ENCODE results near the gene NDUFB6. TPM values are rescaled to one million over a fixed set of nuclear protein-coding genes. Genes with fewer than 3 reads are reported as not detected.
A peak's percentile ranks its signal among the peaks of the same experiment; 100 is the strongest.
"Not testable (repeated sequence)": the region's sequence is repeated elsewhere in the genome, so short reads cannot be mapped to it uniquely, and the experiment has no call there.

NDUFB6 gene
- total and polyA plus RNA-seq, 3 experiments from 2014 or later: 52.3 to 68.4 (median 65.6) TPM

DNA sequence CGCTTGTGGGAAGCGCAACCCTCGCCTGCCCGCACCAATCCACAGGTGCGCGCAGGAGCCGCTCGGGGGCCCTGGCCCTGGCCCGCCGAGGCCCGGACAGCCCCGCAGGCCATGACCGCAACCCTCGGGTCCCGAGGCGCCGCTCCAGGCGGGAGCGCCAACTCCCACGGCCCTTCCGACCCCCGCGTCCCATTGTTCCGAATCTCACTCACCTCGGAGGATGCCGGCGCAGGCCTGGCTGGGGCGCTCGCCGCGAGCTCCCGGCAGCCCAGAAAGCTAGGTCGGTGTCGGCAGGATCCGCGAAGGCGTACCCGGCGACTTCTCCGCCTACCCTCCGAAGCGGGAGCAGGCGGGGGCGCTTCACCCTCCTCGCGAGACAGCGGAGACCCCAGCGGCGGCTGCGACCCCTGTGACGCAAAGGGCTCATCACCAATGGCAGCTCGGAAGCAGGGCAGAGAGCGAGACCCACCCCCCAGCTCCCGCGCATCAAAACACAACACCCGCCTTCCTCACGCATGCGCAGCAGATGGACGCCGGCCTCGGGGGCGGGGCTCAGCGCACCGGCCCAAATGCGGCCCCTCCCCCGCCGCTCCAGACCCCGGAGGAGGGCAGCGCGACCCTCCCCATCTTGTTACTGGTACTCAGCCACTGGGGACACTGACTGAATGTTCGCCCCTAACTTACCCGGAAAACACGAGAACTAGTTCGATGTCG lies 22.2 kb downstream of the NDUFB6 start:
- CTCF ChIA-PET: interaction anchor here (0.8 to 7.3 kb wide), 13 partner anchors 12 to 172 kb away, joined by 3 to 49 read pairs (median 5); partner anchors contain the start of genes NDUFB6 and RIGI
- Histone ChIP-seq H3K9me3 (ENCODE audit: low read length) (no peaks in the 10 kb centered on the region), H3K36me3 (ENCODE audit: insufficient read depth, low read length) (no peaks in the 10 kb centered on the region), H3K4me1 (ENCODE audit: insufficient read depth, low read length) (peaks cover 34% of the 10 kb centered on the region), H3K27me3 (ENCODE audit: insufficient read depth, low read length, poor library complexity, severe bottlenecking) (no peaks in the 10 kb centered on the region), H3K4me3 (ENCODE audit: low read length) (peak overlapping the region; percentile 83), H3K27ac (ENCODE audit: low read depth, low read length) (peak overlapping the region; percentile 89)
- Mint-ChIP-seq H3K4me1 (peaks cover 53 to 82% (median 60%) of the 10 kb centered on the region in 3 donors), H3K27me3 (no peaks in the 10 kb centered on the region), H3K36me3 (peaks cover 0 to 39% (median 2%) of the 10 kb centered on the region in 3 donors), H3K4me3 (peak overlapping the region; percentile 90 to 98 (median 93)), H3K9me3 (no peaks in the 10 kb centered on the region), H3K27ac (peak overlapping the region; percentile 96 to 99 (median 98))
- POLR2A ChIA-PET: interaction anchor here (1.1 to 4.1 kb wide), 5 partner anchors 20 to 616 kb away, joined by 3 to 45 read pairs (median 14); partner anchors contain the start of genes ACO1, B4GALT1, NDUFB6 and RIGI
- peak; percentile 95 to 98 (median 96) for DNase-seq

DNA sequence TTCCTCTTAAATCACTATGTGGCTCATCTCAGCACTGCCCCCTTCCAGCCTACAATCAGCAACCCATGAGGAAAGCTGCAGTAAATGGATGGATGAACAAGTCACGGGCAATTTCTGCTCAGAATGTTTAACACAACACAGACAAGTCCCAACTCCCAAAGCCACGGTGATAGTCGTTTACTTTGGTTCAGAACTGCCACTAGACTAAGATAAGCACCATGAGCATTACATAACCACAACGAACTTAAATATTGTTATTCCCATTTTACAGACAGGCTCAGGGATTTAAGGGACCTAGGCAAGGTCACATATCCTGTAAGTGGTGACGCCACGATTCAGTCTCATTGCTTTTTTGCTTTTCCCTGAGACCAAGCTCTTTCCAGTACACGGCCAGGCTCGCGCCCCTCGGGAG lies 22.8 kb downstream of the NDUFB6 start:
- POLR2A ChIA-PET: interaction anchor here (0.8 to 4.1 kb wide), 6 partner anchors 20 to 617 kb away, joined by 3 to 45 read pairs (median 8); partner anchors contain the start of genes ACO1, B4GALT1, NDUFB6 and RIGI
- Mint-ChIP-seq H3K27me3 (no peaks in the 10 kb centered on the region), H3K4me1 (peaks cover 56 to 79% (median 60%) of the 10 kb centered on the region in 3 donors), H3K36me3 (peaks cover 0 to 39% (median 2%) of the 10 kb centered on the region in 3 donors), H3K27ac (peak overlapping the region; percentile 75 to 99 (median 96)), H3K4me3 (peak overlapping the region; percentile 90 to 98 (median 93)), H3K9me3 (no peaks in the 10 kb centered on the region)
- Histone ChIP-seq H3K4me1 (ENCODE audit: insufficient read depth, low read length) (peaks cover 34% of the 10 kb centered on the region), H3K36me3 (ENCODE audit: insufficient read depth, low read length) (no peaks in the 10 kb centered on the region), H3K27ac (ENCODE audit: low read depth, low read length) (peak overlapping the region; percentile 89), H3K9me3 (ENCODE audit: low read length) (no peaks in the 10 kb centered on the region), H3K27me3 (ENCODE audit: insufficient read depth, low read length, poor library complexity, severe bottlenecking) (no peaks in the 10 kb centered on the region), H3K4me3 (ENCODE audit: low read length) (peak overlapping the region; percentile 83)
- no peak for DNase-seq
- CTCF ChIA-PET: interaction anchor here (1.0 to 7.3 kb wide), 11 partner anchors 12 to 172 kb away, joined by 3 to 49 read pairs (median 6); partner anchors contain the start of genes NDUFB6 and RIGI

DNA sequence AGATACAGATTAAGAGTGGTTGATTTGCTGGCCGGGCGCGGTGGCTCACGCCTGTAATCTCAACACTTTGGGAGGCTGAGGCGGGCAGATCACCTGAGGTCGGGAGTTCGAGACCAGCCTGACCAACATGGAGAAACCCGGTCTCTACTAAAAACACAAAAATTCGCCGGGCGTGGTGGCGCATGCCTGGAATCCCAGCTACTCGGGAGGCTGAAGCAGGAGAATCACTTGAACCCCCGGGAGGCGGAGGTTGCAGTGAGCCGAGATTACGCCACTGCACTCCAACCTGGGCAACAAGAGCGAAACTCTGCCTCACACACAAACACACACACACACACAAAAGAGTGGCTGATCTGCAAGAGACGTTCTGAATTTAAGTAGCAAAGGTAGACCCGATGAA lies 24.7 kb downstream of the NDUFB6 start:
- H3K9me3 Mint-ChIP-seq; H3K27me3 Mint-ChIP-seq; DNase-seq; H3K36me3 ChIP-seq (ENCODE audit: insufficient read depth, low read length); H3K27me3 ChIP-seq (ENCODE audit: insufficient read depth, low read length, poor library complexity, severe bottlenecking); H3K27ac ChIP-seq (ENCODE audit: low read depth, low read length); POLR2A ChIA-PET; H3K4me3 ChIP-seq (ENCODE audit: low read length); H3K9me3 ChIP-seq (ENCODE audit: low read length): not testable (repeated sequence)
- Mint-ChIP-seq H3K36me3 (peaks cover 0 to 45% (median 9%) of the 10 kb centered on the region in 3 donors), H3K4me3 (peak overlapping the region in 3 of 7 donors; percentile 32 to 56 (median 45)), H3K4me1 (peaks cover 48 to 62% (median 53%) of the 10 kb centered on the region in 3 donors), H3K27ac (peak overlapping the region in 1 of 8 donors; percentile 3)
- H3K4me1 ChIP-seq (ENCODE audit: insufficient read depth, low read length): peaks cover 28% of the 10 kb centered on the region
- CTCF ChIA-PET: interaction anchor here (1.4 to 7.3 kb wide), 2 partner anchors 23 to 24 kb away, joined by 4 to 49 read pairs; partner anchors contain the start of gene RIGI

DNA sequence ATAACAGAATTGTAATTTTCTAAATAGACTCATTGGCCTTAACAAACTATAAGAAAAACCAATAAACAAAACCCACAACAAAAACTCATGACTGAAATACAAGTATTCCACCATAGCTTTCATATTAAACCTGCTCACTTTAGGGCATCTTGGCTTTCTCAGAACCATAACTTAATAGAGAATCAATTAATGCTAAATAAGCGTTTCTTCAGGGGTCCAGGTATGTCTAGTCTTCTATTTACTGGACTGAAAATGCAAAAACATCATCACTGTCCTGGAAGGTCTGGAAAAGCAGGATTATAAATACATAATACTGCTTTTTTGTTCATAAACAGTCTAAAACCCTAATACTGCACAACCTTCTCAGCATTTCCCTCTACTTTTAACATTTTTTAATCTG lies 27.1 kb downstream of the NDUFB6 start:
- Mint-ChIP-seq H3K36me3 (peaks cover 0 to 50% (median 23%) of the 10 kb centered on the region in 3 donors), H3K4me3 (peak overlapping the region in 1 of 7 donors; percentile 57), H3K27ac (peak overlapping the region in 1 of 8 donors; percentile 66), H3K27me3 (no peaks in the 10 kb centered on the region), H3K4me1 (peaks cover 38 to 51% (median 47%) of the 10 kb centered on the region in 3 donors), H3K9me3 (no peaks in the 10 kb centered on the region)
- no peaks in the 10 kb centered on the region for H3K27me3 ChIP-seq (ENCODE audit: insufficient read depth, low read length, poor library complexity, severe bottlenecking)
- no peak overlapping the region for H3K27ac ChIP-seq (ENCODE audit: low read depth, low read length)
- peaks cover 20% of the 10 kb centered on the region for H3K36me3 ChIP-seq (ENCODE audit: insufficient read depth, low read length)
- H3K4me1 ChIP-seq (ENCODE audit: insufficient read depth, low read length): peaks cover 23% of the 10 kb centered on the region
- no peak for DNase-seq
- H3K9me3 ChIP-seq (ENCODE audit: low read length): no peaks in the 10 kb centered on the region
- no peak overlapping the region for H3K4me3 ChIP-seq (ENCODE audit: low read length)
- ChIA-PET POLR2A (no interaction called here), CTCF (interaction anchor here (1.6 kb wide), 1 partner anchor 26 kb away, joined by 4 read pairs; no protein-coding TSS in a partner anchor)

DNA sequence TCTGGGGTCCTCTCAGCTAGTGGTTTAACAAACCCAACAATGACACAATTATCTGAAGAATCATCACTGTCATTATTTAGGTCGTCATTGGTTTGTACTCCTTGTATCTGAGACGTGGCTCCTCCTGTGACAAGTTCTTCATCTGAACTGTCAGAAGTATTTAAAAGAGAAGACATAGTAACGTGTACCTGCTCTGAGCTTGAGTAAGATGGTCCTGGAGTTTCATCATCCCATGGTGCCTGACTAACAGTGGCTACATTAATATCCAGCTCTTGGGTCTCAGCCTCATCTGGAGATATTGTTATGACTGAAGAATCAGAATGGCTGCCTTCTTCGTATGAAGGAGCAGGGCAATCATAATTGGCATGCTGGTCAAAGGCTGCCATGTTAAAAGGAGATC lies 29.9 kb downstream of the NDUFB6 start:
- H3K36me3 ChIP-seq (ENCODE audit: insufficient read depth, low read length): peaks cover 20% of the 10 kb centered on the region
- peaks cover 5% of the 10 kb centered on the region for H3K4me1 ChIP-seq (ENCODE audit: insufficient read depth, low read length)
- ChIA-PET CTCF (interaction anchor here (0.6 kb wide), 1 partner anchor 1194 kb away, joined by 3 read pairs; no protein-coding TSS in a partner anchor), POLR2A (no interaction called here)
- no peaks in the 10 kb centered on the region for H3K27me3 Mint-ChIP-seq
- no peak overlapping the region for H3K27ac ChIP-seq (ENCODE audit: low read depth, low read length)
- peaks cover 18 to 25% (median 25%) of the 10 kb centered on the region in 3 donors for H3K4me1 Mint-ChIP-seq
- no peaks in the 10 kb centered on the region for H3K27me3 ChIP-seq (ENCODE audit: insufficient read depth, low read length, poor library complexity, severe bottlenecking)
- no peak overlapping the region for H3K4me3 ChIP-seq (ENCODE audit: low read length)
- H3K27ac Mint-ChIP-seq: no peak overlapping the region
- H3K9me3 Mint-ChIP-seq: no peaks in the 10 kb centered on the region
- H3K36me3 Mint-ChIP-seq: peaks cover 0 to 46% (median 25%) of the 10 kb centered on the region in 3 donors
- DNase-seq: no peak
- no peak overlapping the region for H3K4me3 Mint-ChIP-seq
- no peaks in the 10 kb centered on the region for H3K9me3 ChIP-seq (ENCODE audit: low read length)

DNA sequence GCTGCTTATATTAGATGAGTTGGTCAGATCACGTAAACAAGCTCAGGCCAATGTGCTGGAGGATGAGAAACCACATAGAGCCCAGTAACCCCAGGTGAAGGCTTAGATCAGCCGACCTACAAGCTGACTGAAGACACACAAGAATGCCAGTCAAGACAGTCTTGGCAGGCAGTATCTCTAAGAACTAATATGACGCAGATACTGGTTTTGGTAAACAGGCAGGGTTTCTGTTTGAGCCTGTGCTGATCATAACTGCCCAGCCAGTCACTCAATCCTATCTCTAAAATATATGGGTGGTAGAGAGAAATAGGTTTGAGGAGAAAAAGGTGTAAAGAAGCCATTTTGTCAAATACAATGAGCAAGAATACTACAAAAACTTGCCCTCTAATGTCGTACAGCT lies 39.1 kb downstream of the NDUFB6 start:
- no peak overlapping the region for H3K4me3 ChIP-seq (ENCODE audit: low read length)
- H3K9me3 ChIP-seq (ENCODE audit: low read length): no peaks in the 10 kb centered on the region
- H3K27me3 ChIP-seq (ENCODE audit: insufficient read depth, low read length, poor library complexity, severe bottlenecking): no peaks in the 10 kb centered on the region
- no peaks in the 10 kb centered on the region for H3K4me1 ChIP-seq (ENCODE audit: insufficient read depth, low read length)
- H3K36me3 ChIP-seq (ENCODE audit: insufficient read depth, low read length): no peaks in the 10 kb centered on the region
- DNase-seq: no peak
- peaks cover 0 to 2% (median under 1%) of the 10 kb centered on the region in 3 donors for H3K4me1 Mint-ChIP-seq
- no peaks in the 10 kb centered on the region for H3K9me3 Mint-ChIP-seq
- ChIA-PET POLR2A (no interaction called here), CTCF (interaction anchor here (1.3 to 2.0 kb wide), 3 partner anchors 38 to 156 kb away, joined by 3 to 6 read pairs (median 5); no protein-coding TSS in a partner anchor)
- H3K4me3 Mint-ChIP-seq: no peak overlapping the region
- H3K27ac ChIP-seq (ENCODE audit: low read depth, low read length): no peak overlapping the region
- no peaks in the 10 kb centered on the region for H3K27me3 Mint-ChIP-seq
- peak overlapping the region in 1 of 8 donors; percentile 4 for H3K27ac Mint-ChIP-seq
- H3K36me3 Mint-ChIP-seq: peaks cover 0 to 7% (median 6%) of the 10 kb centered on the region in 3 donors

DNA sequence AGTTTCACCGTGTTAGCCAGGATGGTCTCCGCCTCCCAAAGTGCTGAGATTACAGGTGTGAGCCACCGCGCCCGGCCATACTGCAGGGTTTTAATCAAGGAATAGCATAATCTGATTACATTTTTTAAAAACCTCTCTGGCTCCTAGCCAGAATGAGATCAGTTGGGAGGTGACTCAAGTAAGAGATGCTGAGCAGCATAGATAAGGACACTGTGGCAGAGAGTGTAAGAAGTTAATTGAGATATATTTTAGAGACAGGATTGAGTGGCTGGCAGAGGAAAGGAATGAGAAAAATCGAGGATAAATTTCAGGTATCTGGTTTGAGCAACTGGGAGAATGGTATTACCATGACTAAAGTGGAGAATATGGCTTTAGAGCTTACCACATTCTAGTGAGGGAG lies 39.6 kb downstream of the NDUFB6 start:
- H3K36me3 ChIP-seq (ENCODE audit: insufficient read depth, low read length): no peaks in the 10 kb centered on the region
- H3K27me3 Mint-ChIP-seq: no peaks in the 10 kb centered on the region
- H3K4me1 ChIP-seq (ENCODE audit: insufficient read depth, low read length): no peaks in the 10 kb centered on the region
- H3K27ac Mint-ChIP-seq: no peak overlapping the region
- peaks cover 0 to 2% (median 1%) of the 10 kb centered on the region in 3 donors for H3K4me1 Mint-ChIP-seq
- CTCF ChIA-PET: interaction anchor here (1.2 to 2.0 kb wide), 4 partner anchors 39 to 155 kb away, joined by 3 to 6 read pairs (median 4); no protein-coding TSS in a partner anchor
- no peaks in the 10 kb centered on the region for H3K9me3 Mint-ChIP-seq
- H3K27me3 ChIP-seq (ENCODE audit: insufficient read depth, low read length, poor library complexity, severe bottlenecking): no peaks in the 10 kb centered on the region
- H3K4me3 Mint-ChIP-seq: no peak overlapping the region
- H3K27ac ChIP-seq (ENCODE audit: low read depth, low read length): no peak overlapping the region
- no peak for DNase-seq
- H3K36me3 Mint-ChIP-seq: peaks cover 0 to 6% (median 6%) of the 10 kb centered on the region in 3 donors
- no peaks in the 10 kb centered on the region for H3K9me3 ChIP-seq (ENCODE audit: low read length)
- no peak overlapping the region for H3K4me3 ChIP-seq (ENCODE audit: low read length)
- POLR2A ChIA-PET: no interaction called here
